H9 (cell line): ENCODE results near the gene PTPRC. TPM values are rescaled to one million over a fixed set of nuclear protein-coding genes. Genes with fewer than 3 reads are reported as not detected.

Experiments
- DNase-seq: peaks from one replicate; pipeline ENCODE4 v3.0.0-alpha.2; 2017
- H2AFZ ChIP-seq: one replicate; pipeline ENCODE4 v1.6.1; 2013; ENCODE audit warnings: mild to moderate bottlenecking, low read length, control low read depth, moderate library complexity
- H2AK5ac ChIP-seq: 2 replicates; pipeline ENCODE4 v1.6.1; 2013; ENCODE audit warnings: low read length, control low read depth, mixed read lengths; ENCODE audit not compliant: insufficient read length
- H2BK120ac ChIP-seq: one replicate; pipeline ENCODE4 v1.6.1; 2013; ENCODE audit warnings: low read depth, mild to moderate bottlenecking, low read length, control low read depth, inconsistent platforms; ENCODE audit not compliant: poor library complexity, severe bottlenecking
- H2BK12ac ChIP-seq: 2 replicates; pipeline ENCODE4 v1.6.1; 2013; ENCODE audit warnings: low read length, control low read depth, mixed read lengths, low read depth; ENCODE audit not compliant: insufficient read length
- H2BK15ac ChIP-seq: 2 replicates; pipeline ENCODE4 v1.6.1; 2013; ENCODE audit warnings: low read depth, low read length, control low read depth
- H2BK20ac ChIP-seq: one replicate; pipeline ENCODE4 v1.6.1; 2013; ENCODE audit warnings: low read depth, mild to moderate bottlenecking, low read length, control low read depth, inconsistent platforms; ENCODE audit not compliant: poor library complexity, severe bottlenecking
- H2BK5ac ChIP-seq: 2 replicates; pipeline ENCODE4 v1.6.1; 2013; ENCODE audit warnings: low read length, control low read depth, mixed read lengths; ENCODE audit not compliant: insufficient read length
- H3K14ac ChIP-seq: 2 replicates; pipeline ENCODE4 v1.6.1; 2013; ENCODE audit warnings: low read length, control low read depth; ENCODE audit not compliant: insufficient read depth
- H3K18ac ChIP-seq: 2 replicates; pipeline ENCODE4 v1.6.1; 2013; ENCODE audit warnings: low read depth, mild to moderate bottlenecking, mixed read lengths, low read length, control low read depth; ENCODE audit not compliant: insufficient read length
- H3K23ac ChIP-seq: 2 replicates; pipeline ENCODE4 v1.6.1; 2013; ENCODE audit warnings: low read length, control low read depth, mixed read lengths, low read depth; ENCODE audit not compliant: insufficient read length
- H3K23me2 ChIP-seq: 2 replicates; pipeline ENCODE4 v1.6.1; 2013; ENCODE audit warnings: low read depth, mild to moderate bottlenecking, mixed read lengths, low read length, control low read depth; ENCODE audit not compliant: insufficient read length, poor library complexity, severe bottlenecking
- H3K27ac ChIP-seq: 2 replicates; pipeline ENCODE4 v1.5.1; 2013; ENCODE audit warnings: low read length, control low read depth, mixed read lengths, low read depth; ENCODE audit not compliant: insufficient read length
- H3K27me3 ChIP-seq: 2 replicates; pipeline ENCODE4 v1.6.1; 2013; ENCODE audit warnings: low read length, control low read depth, inconsistent platforms; ENCODE audit not compliant: insufficient read depth
- H3K4ac ChIP-seq: 2 replicates; pipeline ENCODE4 v1.6.1; 2013; ENCODE audit warnings: low read depth, mild to moderate bottlenecking, control low read depth, inconsistent platforms, low read length, moderate library complexity
- H3K4me1 ChIP-seq: 2 replicates; pipeline ENCODE4 v1.6.1; 2013; ENCODE audit warnings: low read length, control low read depth, inconsistent platforms; ENCODE audit not compliant: insufficient read depth
- H3K4me2 ChIP-seq: 2 replicates; pipeline ENCODE4 v1.6.1; 2013; ENCODE audit warnings: low read length, control low read depth, mixed read lengths; ENCODE audit not compliant: insufficient read length, insufficient read depth
- H3K56ac ChIP-seq: 2 replicates; pipeline ENCODE4 v1.6.1; 2013; ENCODE audit warnings: low read depth, mild to moderate bottlenecking, mixed read lengths, low read length, control low read depth; ENCODE audit not compliant: insufficient read length
- H3K79me1 ChIP-seq: 2 replicates; pipeline ENCODE4 v1.6.1; 2013; ENCODE audit warnings: low read depth, mild to moderate bottlenecking, moderate library complexity, low read length, control low read depth, inconsistent platforms; ENCODE audit not compliant: insufficient read depth, poor library complexity, severe bottlenecking
- H3K79me2 ChIP-seq: 2 replicates; pipeline ENCODE4 v1.6.1; 2013; ENCODE audit warnings: low read length, control low read depth, inconsistent platforms; ENCODE audit not compliant: insufficient read depth
- H3K9ac ChIP-seq: 2 replicates; pipeline ENCODE4 v1.6.1; 2013; ENCODE audit warnings: low read length, control low read depth, mixed read lengths; ENCODE audit not compliant: insufficient read length; ENCODE audit errors: extremely low read depth
- H3K9me3 ChIP-seq: one replicate; pipeline ENCODE4 v1.6.1; 2013; ENCODE audit warnings: low read depth, low read length, inconsistent platforms; ENCODE audit not compliant: control insufficient read depth
- H3T11ph ChIP-seq: one replicate; pipeline ENCODE4 v1.6.1; 2013; ENCODE audit warnings: mild to moderate bottlenecking, low read length, control low read depth, inconsistent platforms
- H4K20me1 ChIP-seq: one replicate; pipeline ENCODE4 v1.6.1; 2013; ENCODE audit not compliant: control insufficient read depth, insufficient read length, insufficient read depth
- H4K5ac ChIP-seq: 2 replicates; pipeline ENCODE4 v1.6.1; 2013; ENCODE audit warnings: low read depth, mild to moderate bottlenecking, mixed read lengths, low read length, control low read depth; ENCODE audit not compliant: insufficient read length
- H4K8ac ChIP-seq: replicated peaks from 2 replicates; pipeline ENCODE4 v1.6.1; 2013; ENCODE audit warnings: low read length, control low read depth, mixed read lengths, low read depth; ENCODE audit not compliant: insufficient read length
- H4K91ac ChIP-seq: 2 replicates; pipeline ENCODE4 v1.6.1; 2013; ENCODE audit warnings: low read depth, mild to moderate bottlenecking, moderate library complexity, mixed read lengths, low read length, control low read depth; ENCODE audit not compliant: insufficient read length
- H3K27ac Mint-ChIP-seq, 3 experiments: 2 replicates in 2 of 3; 3 replicates in 1 of 3; pipeline ENCODE4 v1.8.0; 2020 to 2021; ENCODE audit warnings: mixed read lengths in 3 of 3, mild to moderate bottlenecking in 1 of 3, moderate library complexity in 1 of 3
- H3K27me3 Mint-ChIP-seq: 2 replicates; pipeline ENCODE4 v1.8.0; 2021; ENCODE audit warnings: low read depth, mild to moderate bottlenecking, moderate library complexity, mixed read lengths
- H3K36me3 Mint-ChIP-seq, 3 experiments: 2 replicates in 2 of 3; 3 replicates in 1 of 3; pipeline ENCODE4 v1.8.0; 2020 to 2021; ENCODE audit warnings: low read depth in 3 of 3, mixed read lengths in 3 of 3; ENCODE audit not compliant: insufficient read depth in 1 of 3
- H3K4me1 Mint-ChIP-seq, 2 experiments: 2 replicates each; pipeline ENCODE4 v1.8.0; 2020; ENCODE audit warnings: mixed read lengths in 2 of 2
- H3K4me3 Mint-ChIP-seq, 2 experiments: 2 replicates in 1 of 2; 3 replicates in 1 of 2; pipeline ENCODE4 v1.8.0; 2020 to 2021; ENCODE audit warnings: mild to moderate bottlenecking in 2 of 2, mixed read lengths in 2 of 2, moderate library complexity in 1 of 2
- H3K9me3 Mint-ChIP-seq, 2 experiments: 2 replicates in 1 of 2; 3 replicates in 1 of 2; pipeline ENCODE4 v1.8.0; 2020; ENCODE audit warnings: mild to moderate bottlenecking in 2 of 2, mixed read lengths in 2 of 2, moderate library complexity in 1 of 2
- WGBS: extraction: QIAGEN DNeasy Blood & Tissue Kit; methylation state at CpG from one replicate; pipeline ENCODE4 v1.1.7; 2013; ENCODE audit warnings: missing lambda C conversion rate, low lambda C conversion rate, mixed read lengths; ENCODE audit not compliant: insufficient read length; ENCODE audit errors: extremely low coverage; 5-methylcytosine and 5-hydroxymethylcytosine counted together
- total RNA-seq: library from RNA; stranded (reverse); gene quantifications from 2 replicates; pipeline ENCODE4 v1.2.1, GENCODE V29; 2021
- TF ChIP-seq, protein P1 (sequence below): fragments of 200-600 bp; sonication (generic); conservative IDR thresholded peaks from 3 replicates; pipeline ENCODE4 v1.8.0; 2021; ENCODE audit warnings: antibody characterized with exemption, mild to moderate bottlenecking

PTPRC gene
- total RNA-seq, 1 experiment from 2014 or later = not detected

DNA sequence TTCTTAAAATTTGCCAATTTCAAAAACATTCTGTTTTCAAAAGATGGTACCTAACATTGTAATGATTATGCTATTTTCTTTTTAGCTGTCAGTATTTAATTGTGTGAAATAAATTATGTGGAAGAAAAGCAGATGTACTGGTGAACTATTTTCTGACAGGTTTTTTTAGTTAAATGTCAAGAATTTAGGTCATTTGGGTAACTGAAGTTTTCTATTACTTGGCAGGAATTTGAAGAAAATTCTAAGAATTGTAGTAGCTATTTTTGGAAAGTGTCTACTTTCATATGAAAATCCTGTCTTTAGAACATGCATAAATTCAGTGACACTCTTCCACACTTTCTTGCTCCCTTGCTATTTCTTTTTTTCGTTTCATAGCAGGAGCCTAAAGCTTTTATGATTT lies 28.5 kb upstream of the PTPRC start:
- Histone ChIP-seq H3K4ac (no peak overlapping the region), H3K79me1 (no peaks in the 10 kb centered on the region), H2AK5ac (no peak overlapping the region), H3K4me2 (no peak overlapping the region), H3K23me2 (no peaks in the 10 kb centered on the region), H2BK120ac (no peak overlapping the region), H2BK5ac (no peak overlapping the region), H3K79me2 (no peaks in the 10 kb centered on the region), H3K56ac (no peak overlapping the region), H3K14ac (no peak overlapping the region), H3T11ph (no peak overlapping the region), H4K8ac (no peak overlapping the region), H2BK12ac (no peak overlapping the region), H4K5ac (no peak overlapping the region), H2BK20ac (no peak overlapping the region), H3K9ac (no peak overlapping the region), H3K9me3 (no peaks in the 10 kb centered on the region), H3K18ac (no peak overlapping the region), H2AFZ (no peak overlapping the region), H4K20me1 (no peaks in the 10 kb centered on the region), H3K27ac (no peak overlapping the region), H3K27me3 (no peaks in the 10 kb centered on the region), H3K23ac (no peak overlapping the region), H2BK15ac (no peak overlapping the region), H4K91ac (no peak overlapping the region), H3K4me1 (no peaks in the 10 kb centered on the region)
- no CpG with 5 or more reads among the region's 1 CpG for WGBS
- DNase-seq = no peak
- no peak overlapping the region for H3K4me3 Mint-ChIP-seq
- H3K9me3 Mint-ChIP-seq = no peaks in the 10 kb centered on the region
- peaks cover 8% of the 10 kb centered on the region in 2 experiments for H3K4me1 Mint-ChIP-seq
- H3K36me3 Mint-ChIP-seq = no peaks in the 10 kb centered on the region
- H3K27me3 Mint-ChIP-seq = no peaks in the 10 kb centered on the region
- no peak overlapping the region for H3K27ac Mint-ChIP-seq
- TF ChIP-seq, protein P1, sequence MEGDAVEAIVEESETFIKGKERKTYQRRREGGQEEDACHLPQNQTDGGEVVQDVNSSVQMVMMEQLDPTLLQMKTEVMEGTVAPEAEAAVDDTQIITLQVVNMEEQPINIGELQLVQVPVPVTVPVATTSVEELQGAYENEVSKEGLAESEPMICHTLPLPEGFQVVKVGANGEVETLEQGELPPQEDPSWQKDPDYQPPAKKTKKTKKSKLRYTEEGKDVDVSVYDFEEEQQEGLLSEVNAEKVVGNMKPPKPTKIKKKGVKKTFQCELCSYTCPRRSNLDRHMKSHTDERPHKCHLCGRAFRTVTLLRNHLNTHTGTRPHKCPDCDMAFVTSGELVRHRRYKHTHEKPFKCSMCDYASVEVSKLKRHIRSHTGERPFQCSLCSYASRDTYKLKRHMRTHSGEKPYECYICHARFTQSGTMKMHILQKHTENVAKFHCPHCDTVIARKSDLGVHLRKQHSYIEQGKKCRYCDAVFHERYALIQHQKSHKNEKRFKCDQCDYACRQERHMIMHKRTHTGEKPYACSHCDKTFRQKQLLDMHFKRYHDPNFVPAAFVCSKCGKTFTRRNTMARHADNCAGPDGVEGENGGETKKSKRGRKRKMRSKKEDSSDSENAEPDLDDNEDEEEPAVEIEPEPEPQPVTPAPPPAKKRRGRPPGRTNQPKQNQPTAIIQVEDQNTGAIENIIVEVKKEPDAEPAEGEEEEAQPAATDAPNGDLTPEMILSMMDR = no peak
